ENCODE data around the gene CEP290.

CEP290 gene, protein sequence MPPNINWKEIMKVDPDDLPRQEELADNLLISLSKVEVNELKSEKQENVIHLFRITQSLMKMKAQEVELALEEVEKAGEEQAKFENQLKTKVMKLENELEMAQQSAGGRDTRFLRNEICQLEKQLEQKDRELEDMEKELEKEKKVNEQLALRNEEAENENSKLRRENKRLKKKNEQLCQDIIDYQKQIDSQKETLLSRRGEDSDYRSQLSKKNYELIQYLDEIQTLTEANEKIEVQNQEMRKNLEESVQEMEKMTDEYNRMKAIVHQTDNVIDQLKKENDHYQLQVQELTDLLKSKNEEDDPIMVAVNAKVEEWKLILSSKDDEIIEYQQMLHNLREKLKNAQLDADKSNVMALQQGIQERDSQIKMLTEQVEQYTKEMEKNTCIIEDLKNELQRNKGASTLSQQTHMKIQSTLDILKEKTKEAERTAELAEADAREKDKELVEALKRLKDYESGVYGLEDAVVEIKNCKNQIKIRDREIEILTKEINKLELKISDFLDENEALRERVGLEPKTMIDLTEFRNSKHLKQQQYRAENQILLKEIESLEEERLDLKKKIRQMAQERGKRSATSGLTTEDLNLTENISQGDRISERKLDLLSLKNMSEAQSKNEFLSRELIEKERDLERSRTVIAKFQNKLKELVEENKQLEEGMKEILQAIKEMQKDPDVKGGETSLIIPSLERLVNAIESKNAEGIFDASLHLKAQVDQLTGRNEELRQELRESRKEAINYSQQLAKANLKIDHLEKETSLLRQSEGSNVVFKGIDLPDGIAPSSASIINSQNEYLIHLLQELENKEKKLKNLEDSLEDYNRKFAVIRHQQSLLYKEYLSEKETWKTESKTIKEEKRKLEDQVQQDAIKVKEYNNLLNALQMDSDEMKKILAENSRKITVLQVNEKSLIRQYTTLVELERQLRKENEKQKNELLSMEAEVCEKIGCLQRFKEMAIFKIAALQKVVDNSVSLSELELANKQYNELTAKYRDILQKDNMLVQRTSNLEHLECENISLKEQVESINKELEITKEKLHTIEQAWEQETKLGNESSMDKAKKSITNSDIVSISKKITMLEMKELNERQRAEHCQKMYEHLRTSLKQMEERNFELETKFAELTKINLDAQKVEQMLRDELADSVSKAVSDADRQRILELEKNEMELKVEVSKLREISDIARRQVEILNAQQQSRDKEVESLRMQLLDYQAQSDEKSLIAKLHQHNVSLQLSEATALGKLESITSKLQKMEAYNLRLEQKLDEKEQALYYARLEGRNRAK (N-terminal part only)

DNA sequence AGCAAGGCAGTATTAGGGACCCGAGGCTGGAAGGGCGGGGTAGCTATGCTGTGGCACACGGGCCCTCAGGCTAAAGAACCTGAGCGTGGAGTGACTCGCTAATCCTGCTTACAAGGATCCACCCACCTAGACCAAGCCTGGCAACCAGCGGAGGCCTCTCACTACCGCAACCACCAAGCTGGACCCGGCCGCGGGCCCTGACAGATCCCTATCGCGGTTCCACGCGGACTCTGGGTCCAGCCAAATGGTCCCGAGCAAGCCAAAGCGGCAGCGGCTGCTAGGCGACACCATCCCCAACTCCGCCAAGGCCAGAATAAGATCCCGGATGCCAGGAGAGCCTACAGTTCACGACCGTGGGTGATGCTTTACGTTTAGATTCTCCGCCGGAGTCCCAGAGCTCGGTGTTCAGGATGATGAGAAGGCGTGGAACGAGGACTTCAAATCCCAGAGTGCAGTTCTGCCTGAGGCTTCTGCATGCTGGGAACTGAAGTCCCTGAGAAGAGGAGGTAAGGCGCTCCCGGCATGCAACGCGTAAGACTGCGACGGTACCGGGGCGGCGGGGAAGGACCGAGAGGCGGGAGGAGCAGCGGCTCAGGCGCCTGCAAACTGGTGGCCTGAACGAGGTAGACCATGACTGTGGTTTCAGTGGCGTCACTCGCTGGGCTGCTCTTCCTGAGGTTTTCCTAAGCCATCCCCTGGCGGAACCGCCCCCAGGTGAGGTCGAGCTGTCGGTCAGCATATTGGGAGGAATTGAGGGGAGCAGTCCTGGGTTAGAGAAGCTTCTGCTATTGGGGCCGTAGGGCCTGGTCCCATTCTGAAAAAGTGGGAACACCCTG, at the start of gene CEP290, which contains the start of gene TMTC3:
Gene CEP290 (minus strand): TSS at position 315 of the 836 bp plus-strand sequence. CDS start 781 bp downstream, outside the sequence.
Gene TMTC3 (plus strand): TSS at position 534 of the 836 bp plus-strand sequence. CDS start 6,009 bp downstream, outside the sequence.
- Histone ChIP-seq H3K36me3 (ENCODE audit: control insufficient read depth in 2 of 2, insufficient read depth in 2 of 2, low read length in 2 of 2) (peaks cover 0 to 3% of the 10 kb centered on the region in 2 donors), H3K9me3 (ENCODE audit: control insufficient read depth in 2 of 2, low read length in 2 of 2) (no peaks in the 10 kb centered on the region), H3K9ac (ENCODE audit: low read depth in 1 of 2, low read length in 2 of 2) (peak within 1 kb of the TSS; percentile 78 to 80), H3K4me3 (ENCODE audit: low read length in 2 of 2) (peak within 1 kb of the TSS; percentile 90 to 92), H3K4me1 (ENCODE audit: control insufficient read depth in 2 of 2, insufficient read depth in 2 of 2, low read length in 2 of 2) (peaks cover 12 to 15% of the 10 kb centered on the region in 2 donors), H3K27ac (ENCODE audit: low read depth in 2 of 2, low read length in 2 of 2) (peak within 1 kb of the TSS; percentile 73 to 83), H3K27me3 (ENCODE audit: control insufficient read depth in 2 of 2, insufficient read depth in 2 of 2, low read length in 2 of 2) (no peaks in the 10 kb centered on the region)

GRCh38 chr12:88188180-88188579, 46.3 kb upstream of the CEP290 start:
- Histone ChIP-seq H3K4me1 (ENCODE audit: control insufficient read depth in 2 of 2, insufficient read depth in 2 of 2, low read length in 2 of 2) (no peaks in the 10 kb centered on the region), H3K27me3 (ENCODE audit: control insufficient read depth in 2 of 2, insufficient read depth in 2 of 2, low read length in 2 of 2) (no peaks in the 10 kb centered on the region), H3K9me3 (ENCODE audit: control insufficient read depth in 2 of 2, low read length in 2 of 2) (no peaks in the 10 kb centered on the region), H3K27ac (ENCODE audit: low read depth in 2 of 2, low read length in 2 of 2) (no peak overlapping the region), H3K36me3 (ENCODE audit: control insufficient read depth in 2 of 2, insufficient read depth in 2 of 2, low read length in 2 of 2) (peaks cover 0 to 4% of the 10 kb centered on the region in 2 donors), H3K4me3 (ENCODE audit: low read length in 2 of 2) (no peak overlapping the region), H3K9ac (ENCODE audit: low read depth in 1 of 2, low read length in 2 of 2) (no peak overlapping the region)

DNA sequence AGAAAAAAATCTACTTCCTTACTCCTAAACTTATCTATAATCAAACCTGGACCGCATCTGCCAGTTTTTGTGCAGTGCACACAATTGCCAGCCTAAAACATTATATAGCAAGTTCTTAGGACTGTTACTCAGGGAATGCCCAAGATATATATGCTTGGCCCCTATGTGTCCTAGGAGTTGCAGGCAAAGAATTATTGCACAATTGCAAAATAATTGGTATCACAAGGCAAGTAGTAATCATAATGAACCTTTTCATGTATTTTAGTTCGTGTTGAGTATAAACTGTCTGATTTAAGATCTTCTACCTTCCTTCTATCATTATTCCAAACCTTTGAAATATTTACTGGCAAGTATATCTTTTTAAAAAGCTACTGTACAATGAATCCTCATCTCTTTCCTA, 45.7 kb upstream of the CEP290 start:
- H3K4me1 ChIP-seq (ENCODE audit: control insufficient read depth in 2 of 2, insufficient read depth in 2 of 2, low read length in 2 of 2) = no peaks in the 10 kb centered on the region
- no peak overlapping the region for H3K4me3 ChIP-seq (ENCODE audit: low read length in 2 of 2)
- no peak overlapping the region for H3K27ac ChIP-seq (ENCODE audit: low read depth in 2 of 2, low read length in 2 of 2)
- H3K27me3 ChIP-seq (ENCODE audit: control insufficient read depth in 2 of 2, insufficient read depth in 2 of 2, low read length in 2 of 2) = no peaks in the 10 kb centered on the region
- H3K9me3 ChIP-seq (ENCODE audit: control insufficient read depth in 2 of 2, low read length in 2 of 2) = no peaks in the 10 kb centered on the region
- peaks cover 0 to 4% of the 10 kb centered on the region in 2 donors for H3K36me3 ChIP-seq (ENCODE audit: control insufficient read depth in 2 of 2, insufficient read depth in 2 of 2, low read length in 2 of 2)
- no peak overlapping the region for H3K9ac ChIP-seq (ENCODE audit: low read depth in 1 of 2, low read length in 2 of 2)

GRCh38 chr12:88185988-88186387, 44.1 kb upstream of the CEP290 start:
- Histone ChIP-seq H3K4me1 (ENCODE audit: control insufficient read depth in 2 of 2, insufficient read depth in 2 of 2, low read length in 2 of 2) (no peaks in the 10 kb centered on the region), H3K9ac (ENCODE audit: low read depth in 1 of 2, low read length in 2 of 2) (no peak overlapping the region), H3K9me3 (ENCODE audit: control insufficient read depth in 2 of 2, low read length in 2 of 2) (no peaks in the 10 kb centered on the region), H3K4me3 (ENCODE audit: low read length in 2 of 2) (no peak overlapping the region), H3K27me3 (ENCODE audit: control insufficient read depth in 2 of 2, insufficient read depth in 2 of 2, low read length in 2 of 2) (no peaks in the 10 kb centered on the region), H3K27ac (ENCODE audit: low read depth in 2 of 2, low read length in 2 of 2) (no peak overlapping the region), H3K36me3 (ENCODE audit: control insufficient read depth in 2 of 2, insufficient read depth in 2 of 2, low read length in 2 of 2) (peaks cover 0 to 4% of the 10 kb centered on the region in 2 donors)

GRCh38 chr12:88185279-88185678, 43.4 kb upstream of the CEP290 start:
- no peak overlapping the region for H3K9ac ChIP-seq (ENCODE audit: low read depth in 1 of 2, low read length in 2 of 2)
- H3K27me3 ChIP-seq (ENCODE audit: control insufficient read depth in 2 of 2, insufficient read depth in 2 of 2, low read length in 2 of 2) = no peaks in the 10 kb centered on the region
- no peaks in the 10 kb centered on the region for H3K4me1 ChIP-seq (ENCODE audit: control insufficient read depth in 2 of 2, insufficient read depth in 2 of 2, low read length in 2 of 2)
- H3K36me3 ChIP-seq (ENCODE audit: control insufficient read depth in 2 of 2, insufficient read depth in 2 of 2, low read length in 2 of 2) = peaks cover 5 to 6% of the 10 kb centered on the region in 2 donors
- H3K27ac ChIP-seq (ENCODE audit: low read depth in 2 of 2, low read length in 2 of 2) = no peak overlapping the region
- H3K4me3 ChIP-seq (ENCODE audit: low read length in 2 of 2) = no peak overlapping the region
- H3K9me3 ChIP-seq (ENCODE audit: control insufficient read depth in 2 of 2, low read length in 2 of 2) = no peaks in the 10 kb centered on the region

DNA sequence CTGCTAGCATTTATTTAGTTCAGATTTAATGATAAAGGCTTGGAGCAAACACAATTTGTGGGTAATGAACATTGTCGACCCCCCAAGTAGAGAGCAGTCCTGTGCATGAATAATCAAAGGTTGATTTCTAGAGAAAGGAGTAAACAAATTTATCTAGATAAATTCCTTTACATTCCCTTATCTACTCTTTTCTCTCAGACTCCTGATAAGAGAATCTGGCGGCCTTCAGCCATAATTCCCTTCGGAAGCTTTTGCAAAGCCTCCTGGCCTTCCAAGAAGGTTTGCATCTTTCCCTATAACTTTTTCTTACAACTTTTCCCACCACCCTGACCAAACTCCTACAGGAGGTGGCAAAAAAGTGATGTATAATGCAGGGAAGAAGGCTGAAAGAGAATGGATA, 42.3 kb upstream of the CEP290 start:
- H3K9me3 ChIP-seq (ENCODE audit: control insufficient read depth in 2 of 2, low read length in 2 of 2) = no peaks in the 10 kb centered on the region
- no peaks in the 10 kb centered on the region for H3K27me3 ChIP-seq (ENCODE audit: control insufficient read depth in 2 of 2, insufficient read depth in 2 of 2, low read length in 2 of 2)
- H3K4me3 ChIP-seq (ENCODE audit: low read length in 2 of 2) = no peak overlapping the region
- H3K9ac ChIP-seq (ENCODE audit: low read depth in 1 of 2, low read length in 2 of 2) = no peak overlapping the region
- H3K4me1 ChIP-seq (ENCODE audit: control insufficient read depth in 2 of 2, insufficient read depth in 2 of 2, low read length in 2 of 2) = no peaks in the 10 kb centered on the region
- no peak overlapping the region for H3K27ac ChIP-seq (ENCODE audit: low read depth in 2 of 2, low read length in 2 of 2)
- H3K36me3 ChIP-seq (ENCODE audit: control insufficient read depth in 2 of 2, insufficient read depth in 2 of 2, low read length in 2 of 2) = peaks cover 6 to 15% of the 10 kb centered on the region in 2 donors

DNA sequence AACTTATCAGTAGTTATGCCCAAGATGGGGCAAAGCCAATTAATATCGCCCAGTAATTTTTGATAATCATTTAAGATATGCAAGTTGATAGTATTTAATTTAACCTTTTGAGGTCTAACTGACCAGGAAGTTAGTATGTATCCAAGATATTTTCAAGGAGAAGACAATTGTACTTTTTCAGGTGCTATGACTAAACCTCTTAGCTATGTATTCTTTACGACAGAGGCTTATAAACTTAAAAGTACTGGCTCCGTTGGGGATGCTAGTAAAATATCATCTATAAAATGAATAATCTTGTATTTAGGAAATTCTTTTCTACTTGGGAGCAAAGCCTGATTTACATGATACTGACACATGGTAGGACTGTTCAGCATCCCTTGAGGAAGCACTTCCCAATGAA, 40.5 kb upstream of the CEP290 start:
- Histone ChIP-seq H3K9ac (ENCODE audit: low read depth in 1 of 2, low read length in 2 of 2) (no peak overlapping the region), H3K27ac (ENCODE audit: low read depth in 2 of 2, low read length in 2 of 2) (no peak overlapping the region), H3K4me3 (ENCODE audit: low read length in 2 of 2) (no peak overlapping the region), H3K9me3 (ENCODE audit: control insufficient read depth in 2 of 2, low read length in 2 of 2) (no peaks in the 10 kb centered on the region), H3K4me1 (ENCODE audit: control insufficient read depth in 2 of 2, insufficient read depth in 2 of 2, low read length in 2 of 2) (no peaks in the 10 kb centered on the region), H3K27me3 (ENCODE audit: control insufficient read depth in 2 of 2, insufficient read depth in 2 of 2, low read length in 2 of 2) (no peaks in the 10 kb centered on the region), H3K36me3 (ENCODE audit: control insufficient read depth in 2 of 2, insufficient read depth in 2 of 2, low read length in 2 of 2) (peaks cover 8 to 23% of the 10 kb centered on the region in 2 donors)

GRCh38 chr12:88181881-88182280, 40.0 kb upstream of the CEP290 start:
- H3K27me3 ChIP-seq (ENCODE audit: control insufficient read depth in 2 of 2, insufficient read depth in 2 of 2, low read length in 2 of 2) = no peaks in the 10 kb centered on the region
- no peak overlapping the region for H3K4me3 ChIP-seq (ENCODE audit: low read length in 2 of 2)
- H3K27ac ChIP-seq (ENCODE audit: low read depth in 2 of 2, low read length in 2 of 2) = no peak overlapping the region
- no peaks in the 10 kb centered on the region for H3K9me3 ChIP-seq (ENCODE audit: control insufficient read depth in 2 of 2, low read length in 2 of 2)
- no peak overlapping the region for H3K9ac ChIP-seq (ENCODE audit: low read depth in 1 of 2, low read length in 2 of 2)
- H3K4me1 ChIP-seq (ENCODE audit: control insufficient read depth in 2 of 2, insufficient read depth in 2 of 2, low read length in 2 of 2) = no peaks in the 10 kb centered on the region
- H3K36me3 ChIP-seq (ENCODE audit: control insufficient read depth in 2 of 2, insufficient read depth in 2 of 2, low read length in 2 of 2) = peaks cover 9 to 24% of the 10 kb centered on the region in 2 donors

DNA sequence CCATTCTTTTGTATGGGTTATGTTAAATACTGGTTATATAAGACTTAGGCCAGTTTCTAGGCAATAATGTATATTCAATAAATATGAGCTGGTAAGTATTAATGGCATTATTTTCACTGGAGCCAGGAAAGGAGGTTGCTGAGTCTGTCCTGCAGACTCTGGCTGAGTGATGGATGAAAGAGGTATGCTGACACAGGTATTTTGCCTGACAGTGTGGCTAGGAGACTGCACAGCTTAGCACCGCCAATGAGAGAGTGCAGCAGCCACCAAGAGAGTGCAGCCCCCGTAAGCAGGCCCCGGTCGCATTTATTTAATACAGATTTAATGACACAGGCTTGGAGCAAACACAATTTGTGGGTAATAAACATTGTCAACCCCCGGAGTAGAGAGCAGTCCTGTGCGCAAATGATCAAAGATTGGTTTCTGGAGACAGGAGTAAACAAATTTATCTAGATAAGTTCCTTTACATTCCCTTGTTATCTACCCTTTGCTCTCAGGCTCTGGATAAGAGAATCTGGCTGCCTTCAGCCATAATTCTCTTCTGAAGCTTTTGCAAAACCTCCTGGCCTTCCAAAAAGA, 37.6 kb upstream of the CEP290 start:
- H3K27ac ChIP-seq (ENCODE audit: low read depth in 2 of 2, low read length in 2 of 2) = no peak overlapping the region
- no peaks in the 10 kb centered on the region for H3K4me1 ChIP-seq (ENCODE audit: control insufficient read depth in 2 of 2, insufficient read depth in 2 of 2, low read length in 2 of 2)
- H3K9ac ChIP-seq (ENCODE audit: low read depth in 1 of 2, low read length in 2 of 2) = no peak overlapping the region
- no peaks in the 10 kb centered on the region for H3K27me3 ChIP-seq (ENCODE audit: control insufficient read depth in 2 of 2, insufficient read depth in 2 of 2, low read length in 2 of 2)
- no peak overlapping the region for H3K4me3 ChIP-seq (ENCODE audit: low read length in 2 of 2)
- no peaks in the 10 kb centered on the region for H3K9me3 ChIP-seq (ENCODE audit: control insufficient read depth in 2 of 2, low read length in 2 of 2)
- peaks cover 17 to 33% of the 10 kb centered on the region in 2 donors for H3K36me3 ChIP-seq (ENCODE audit: control insufficient read depth in 2 of 2, insufficient read depth in 2 of 2, low read length in 2 of 2)

Measured in mucosa of rectum (tissue), 2 donors.